ENCODE measurements around the gene FBXL16.

GRCh38 chr16:735982-736453, 30.4 kb upstream of the FBXL16 start:
- TF ChIP-seq CTCF (IDR thresholded peaks at IDR 0.05; ENCODE audit: extremely low read depth in 1 of 2, insufficient read depth in 1 of 2, low read depth in 1 of 2, low read length in 2 of 2) (no peak), JUN (IDR thresholded peaks at IDR 0.05; ENCODE audit: borderline replicate concordance, insufficient read depth, insufficient read length, low read depth) (no peak), POLR2A (IDR thresholded peaks at IDR 0.05; ENCODE audit: low read depth, low read length) (no peak), EZH2 (IDR thresholded peaks at IDR 0.05; ENCODE audit: borderline replicate concordance, low read depth, low read length, severe bottlenecking) (no peak), POLR2AphosphoS5 (IDR thresholded peaks at IDR 0.05; ENCODE audit: insufficient read depth, low read depth, low read length) (no peak), FOS (IDR thresholded peaks at IDR 0.05; ENCODE audit: borderline replicate concordance, insufficient read depth, low read length) (no peak), MAX (IDR thresholded peaks at IDR 0.05; ENCODE audit: insufficient read depth, insufficient read length) (no peak)
